Smooth muscle cell (in vitro differentiated cells): ENCODE measurements around the gene PCED1B. TPM values are rescaled to one million over a fixed set of nuclear protein-coding genes. Genes with fewer than 3 reads are reported as not detected.

Experiments
- DNase-seq: peaks from one replicate; lab custom pipeline; 2025; ENCODE audit not compliant: unreplicated experiment; lab: John Stamatoyannopoulos, UW
- H2AFZ ChIP-seq: fragments of 200-600 bp; sonication (generic); 2 replicates; pipeline ENCODE4 v1.6.0; 2016; ENCODE audit warnings: antibody characterized with exemption, low read depth, mild to moderate bottlenecking
- H3F3A ChIP-seq: fragments of 200-600 bp; sonication (generic); 2 replicates; pipeline ENCODE4 v1.6.0; 2017; ENCODE audit warnings: antibody characterized with exemption, low read depth
- H3K27ac ChIP-seq: fragments of 200-600 bp; sonication (generic); 2 replicates; pipeline ENCODE4 v1.5.1; 2016; ENCODE audit warnings: low read depth, mild to moderate bottlenecking
- H3K27me3 ChIP-seq: fragments of 200-600 bp; sonication (generic); 2 replicates; pipeline ENCODE4 v1.6.1; 2016; ENCODE audit warnings: low read depth, mild to moderate bottlenecking
- H3K36me3 ChIP-seq: fragments of 200-600 bp; sonication (generic); 2 replicates; pipeline ENCODE4 v1.5.1; 2016; ENCODE audit warnings: low read depth
- H3K4me1 ChIP-seq: fragments of 200-600 bp; sonication (generic); 2 replicates; pipeline ENCODE4 v1.5.1; 2016; ENCODE audit warnings: low read depth
- H3K4me2 ChIP-seq: fragments of 200-600 bp; sonication (generic); 2 replicates; pipeline ENCODE4 v1.6.0; 2016; ENCODE audit warnings: mild to moderate bottlenecking
- H3K4me3 ChIP-seq: fragments of 200-600 bp; sonication (generic); 2 replicates; pipeline ENCODE4 v1.5.1; 2016; ENCODE audit warnings: mild to moderate bottlenecking
- H3K79me2 ChIP-seq: fragments of 200-600 bp; sonication (generic); 2 replicates; pipeline ENCODE4 v1.6.0; 2016; ENCODE audit warnings: low read depth, mild to moderate bottlenecking
- H3K9ac ChIP-seq: fragments of 200-600 bp; sonication (generic); 2 replicates; pipeline ENCODE4 v1.6.0; 2016; ENCODE audit warnings: low read depth
- H3K9me3 ChIP-seq: fragments of 200-600 bp; sonication (generic); replicated peaks from 2 replicates; pipeline ENCODE4 v1.5.1; 2016; ENCODE audit warnings: low read depth
- H4K20me1 ChIP-seq: fragments of 200-600 bp; sonication (generic); 2 replicates; pipeline ENCODE4 v1.6.0; 2016; ENCODE audit warnings: low read depth
- WGBS: methylation state at CpG from one replicate; pipeline ENCODE4 v1.1.7; 2016; ENCODE audit warnings: low lambda C conversion rate; 5-methylcytosine and 5-hydroxymethylcytosine counted together
- polyA plus RNA-seq: library from polyadenylated mRNA; unstranded; fragments of >200 nt; fragmentation: Nextera tagmentation; extraction: Ambion mirVana; gene quantifications from 2 replicates; pipeline ENCODE4 v1.2.1, GENCODE V29; 2016
- total RNA-seq: library from RNA; depleted of rRNA; stranded (reverse); fragments of >200 nt; gene quantifications from 2 replicates; pipeline ENCODE4 v1.2.3, GENCODE V29; 2014
- TF ChIP-seq, protein P1 (sequence below): fragments of 200-600 bp; sonication (generic); IDR thresholded peaks from 2 replicates; pipeline ENCODE4 v1.5.1; 2017; ENCODE audit warnings: borderline replicate concordance, mild to moderate bottlenecking, antibody characterized with exemption; ENCODE audit not compliant: insufficient read depth, poor library complexity, severe bottlenecking

Gene PCED1B
- total and polyA plus RNA-seq, 2 experiments from 2014 or later: 2.7 to 3.5 TPM

DNA sequence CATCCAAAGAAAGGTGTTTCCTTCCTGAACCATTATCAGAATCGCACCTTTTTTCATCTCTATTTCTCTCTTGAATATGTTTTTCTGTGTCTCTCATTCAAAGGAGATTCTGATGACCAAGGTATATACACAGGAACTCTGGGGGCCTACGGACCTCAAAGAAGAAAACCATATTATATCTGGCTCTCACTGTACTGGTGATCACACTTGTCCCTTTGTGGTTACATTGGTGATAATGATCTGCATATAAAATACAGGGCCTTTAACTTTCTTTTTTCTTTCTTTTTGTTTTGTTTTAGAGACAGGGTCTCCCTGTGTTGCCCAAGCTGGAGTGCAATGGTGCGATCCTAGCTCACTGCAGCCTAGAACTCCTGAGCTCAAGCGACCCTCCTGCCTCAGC lies 185.5 kb downstream of the PCED1B start:
- no peak overlapping the region for H3K27ac ChIP-seq
- no peak for DNase-seq
- H3K4me1 ChIP-seq: no peaks in the 10 kb centered on the region
- 98% methylated on average over 4 of the region's 4 CpGs for WGBS
- H4K20me1 ChIP-seq: no peaks in the 10 kb centered on the region
- H3K79me2 ChIP-seq: no peaks in the 10 kb centered on the region
- H3K9ac ChIP-seq: no peak overlapping the region
- no peak overlapping the region for H2AFZ ChIP-seq
- no peak overlapping the region for H3K4me2 ChIP-seq
- H3K36me3 ChIP-seq: no peaks in the 10 kb centered on the region
- TF ChIP-seq, protein P1, sequence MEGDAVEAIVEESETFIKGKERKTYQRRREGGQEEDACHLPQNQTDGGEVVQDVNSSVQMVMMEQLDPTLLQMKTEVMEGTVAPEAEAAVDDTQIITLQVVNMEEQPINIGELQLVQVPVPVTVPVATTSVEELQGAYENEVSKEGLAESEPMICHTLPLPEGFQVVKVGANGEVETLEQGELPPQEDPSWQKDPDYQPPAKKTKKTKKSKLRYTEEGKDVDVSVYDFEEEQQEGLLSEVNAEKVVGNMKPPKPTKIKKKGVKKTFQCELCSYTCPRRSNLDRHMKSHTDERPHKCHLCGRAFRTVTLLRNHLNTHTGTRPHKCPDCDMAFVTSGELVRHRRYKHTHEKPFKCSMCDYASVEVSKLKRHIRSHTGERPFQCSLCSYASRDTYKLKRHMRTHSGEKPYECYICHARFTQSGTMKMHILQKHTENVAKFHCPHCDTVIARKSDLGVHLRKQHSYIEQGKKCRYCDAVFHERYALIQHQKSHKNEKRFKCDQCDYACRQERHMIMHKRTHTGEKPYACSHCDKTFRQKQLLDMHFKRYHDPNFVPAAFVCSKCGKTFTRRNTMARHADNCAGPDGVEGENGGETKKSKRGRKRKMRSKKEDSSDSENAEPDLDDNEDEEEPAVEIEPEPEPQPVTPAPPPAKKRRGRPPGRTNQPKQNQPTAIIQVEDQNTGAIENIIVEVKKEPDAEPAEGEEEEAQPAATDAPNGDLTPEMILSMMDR: no peak
- H3K27me3 ChIP-seq: no peaks in the 10 kb centered on the region
- H3K9me3 ChIP-seq: no peaks in the 10 kb centered on the region
- no peak overlapping the region for H3K4me3 ChIP-seq
- no peaks in the 10 kb centered on the region for H3F3A ChIP-seq

DNA sequence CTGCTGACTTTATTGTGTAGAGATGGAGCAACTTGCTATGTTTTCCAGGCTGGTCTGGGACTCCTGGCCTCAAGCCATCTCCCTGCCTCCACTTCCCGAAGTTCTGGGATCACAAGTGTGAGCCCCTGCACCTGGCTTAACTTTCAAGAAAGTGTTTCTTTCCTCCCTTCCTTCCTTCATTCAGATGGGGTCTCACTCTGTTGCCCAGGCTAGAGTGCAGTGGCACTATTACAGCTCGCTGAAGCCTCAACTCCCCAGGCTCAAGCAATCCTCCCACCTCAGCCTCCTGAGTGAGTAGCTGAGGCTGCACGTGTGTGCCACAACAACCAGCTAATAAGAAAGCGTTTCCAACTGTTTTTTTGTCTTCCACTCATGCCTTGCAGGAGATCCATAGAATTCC lies 186.0 kb downstream of the PCED1B start:
- Histone ChIP-seq H3K36me3 (no peaks in the 10 kb centered on the region), H3K4me2 (no peak overlapping the region), H3K9ac (no peak overlapping the region), H3K4me3 (no peak overlapping the region), H2AFZ (no peak overlapping the region), H3F3A (no peaks in the 10 kb centered on the region), H3K27ac (no peak overlapping the region), H3K4me1 (no peaks in the 10 kb centered on the region), H3K79me2 (no peaks in the 10 kb centered on the region), H3K9me3 (no peaks in the 10 kb centered on the region), H4K20me1 (no peaks in the 10 kb centered on the region), H3K27me3 (no peaks in the 10 kb centered on the region)
- 97% methylated on average over 4 of the region's 4 CpGs for WGBS
- TF ChIP-seq, protein P1: no peak
- no peak for DNase-seq

DNA sequence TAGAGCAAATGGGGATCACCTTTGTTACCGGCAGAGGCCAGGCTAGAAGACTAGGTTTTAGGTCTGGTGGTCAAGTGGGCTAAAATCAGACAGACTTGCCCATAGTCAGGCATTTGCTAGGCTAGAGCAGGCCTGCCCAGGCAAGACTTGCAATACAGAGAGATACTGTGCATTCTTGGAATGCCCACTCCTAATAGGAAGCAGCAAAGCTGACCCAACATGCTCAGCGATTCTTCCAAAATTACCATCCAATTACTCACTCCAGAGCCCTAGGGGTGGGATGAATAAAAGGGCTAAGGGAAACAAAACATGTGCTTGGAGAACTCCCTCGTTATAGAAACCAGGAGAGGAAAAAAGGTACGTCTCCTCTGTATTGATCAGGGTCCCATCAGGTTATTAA lies 188.2 kb downstream of the PCED1B start:
- Histone ChIP-seq H3K4me2 (no peak overlapping the region), H3K36me3 (no peaks in the 10 kb centered on the region), H3K27ac (peak overlapping the region; percentile 46), H4K20me1 (no peaks in the 10 kb centered on the region), H3K79me2 (no peaks in the 10 kb centered on the region), H3K4me3 (no peak overlapping the region), H3K4me1 (peaks cover 12% of the 10 kb centered on the region), H3K9me3 (no peaks in the 10 kb centered on the region), H3F3A (peaks cover 16% of the 10 kb centered on the region), H2AFZ (no peak overlapping the region), H3K27me3 (no peaks in the 10 kb centered on the region), H3K9ac (no peak overlapping the region)
- WGBS: 73% methylated on average over 4 of the region's 4 CpGs
- no peak for DNase-seq
- TF ChIP-seq, protein P1: no peak
